GM19099 (cell line): ENCODE data around the gene AGAP1.

ENCODE experiments used
- POLR2A ChIP-seq: IDR thresholded peaks from 3 replicates; pipeline ENCODE4 v1.6.1; 2011; ENCODE audit warnings: low read depth; ENCODE audit not compliant: insufficient read length; ENCODE audit errors: extremely low read depth

AGAP1 gene

DNA sequence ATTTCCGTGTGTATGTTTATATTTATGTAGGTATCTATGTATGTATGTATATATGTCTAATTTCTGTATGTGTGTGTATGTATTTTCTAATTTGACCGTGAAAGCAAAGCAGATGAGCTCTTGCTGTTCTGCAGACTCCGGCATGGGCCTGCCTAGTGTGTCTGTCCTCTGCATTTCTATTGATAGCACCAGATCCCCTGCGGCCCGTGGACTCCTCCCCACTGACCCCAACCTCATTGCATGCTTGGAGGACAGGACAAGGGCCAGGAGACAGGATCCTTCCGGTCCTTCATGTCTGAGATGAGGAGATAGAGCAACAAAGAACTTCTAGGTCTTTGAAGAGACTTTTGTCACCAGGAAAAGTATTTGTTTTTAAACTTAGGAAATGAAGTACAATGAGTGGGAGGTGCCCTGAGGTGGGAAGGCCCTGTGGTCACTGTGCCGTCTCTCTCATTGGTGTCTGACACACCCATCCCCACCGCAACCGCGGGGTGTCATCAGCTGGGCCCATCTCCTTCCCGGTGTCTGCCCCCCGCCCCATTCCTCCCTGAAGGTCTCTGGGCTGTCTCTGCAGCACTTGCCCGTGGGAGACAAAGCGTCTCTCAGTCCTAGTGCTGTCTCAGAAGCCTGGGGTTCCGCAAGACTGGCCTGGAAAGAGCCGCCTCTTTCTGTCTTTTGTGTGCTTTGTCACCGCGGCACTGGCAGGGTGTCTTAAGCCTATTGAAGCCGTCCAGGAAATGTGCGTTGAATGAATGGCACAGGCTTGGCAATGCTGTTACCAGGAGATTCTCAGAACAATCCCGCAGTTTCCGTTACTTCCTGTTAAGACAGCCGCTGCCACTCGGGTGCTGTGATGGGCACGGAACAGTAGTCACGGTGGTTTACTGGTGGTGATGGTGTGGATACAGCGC, 216.4 kb downstream of the AGAP1 start:
- TF ChIP-seq POLR2A: no peak

DNA sequence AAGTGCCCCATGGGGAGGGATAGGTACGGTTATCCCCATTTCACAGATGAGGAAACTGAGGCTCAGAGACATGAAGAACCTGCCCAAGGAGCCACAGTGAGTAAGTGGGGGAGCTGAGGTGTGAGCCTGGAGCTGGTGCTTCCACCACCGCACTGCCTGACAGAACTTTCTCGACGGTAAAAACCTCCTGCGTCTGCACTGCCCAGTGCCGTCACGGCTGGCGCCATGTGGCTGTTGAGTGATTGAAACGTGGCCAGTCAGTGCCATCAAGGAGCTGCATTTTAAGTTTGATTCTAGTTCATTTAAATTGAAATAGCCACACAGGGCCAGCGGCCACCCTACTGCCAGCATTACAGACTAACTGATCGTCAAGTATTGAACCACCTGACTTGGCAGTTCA, 217.1 kb downstream of the AGAP1 start:
- TF ChIP-seq POLR2A: no peak

DNA sequence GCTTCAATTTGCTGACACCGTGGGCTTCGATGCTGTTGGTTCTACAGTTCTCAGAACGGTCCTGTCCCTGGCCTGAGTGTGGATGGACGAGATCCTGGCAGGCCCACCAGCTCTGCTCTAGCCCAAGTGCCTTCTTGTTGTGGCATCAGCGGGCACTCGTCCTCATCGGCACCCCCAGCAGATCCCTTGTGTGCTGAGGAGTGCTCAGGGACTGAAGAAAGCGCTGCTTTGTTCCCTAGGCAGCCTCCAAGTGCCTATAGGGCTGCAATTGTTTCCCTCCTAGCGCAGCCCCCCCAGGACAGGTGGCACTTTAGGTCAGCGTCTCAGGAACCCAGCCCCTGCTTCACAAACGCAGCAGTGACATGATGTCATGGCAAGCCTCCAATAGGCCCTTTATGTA, 217.7 kb downstream of the AGAP1 start:
- TF ChIP-seq POLR2A: no peak

DNA sequence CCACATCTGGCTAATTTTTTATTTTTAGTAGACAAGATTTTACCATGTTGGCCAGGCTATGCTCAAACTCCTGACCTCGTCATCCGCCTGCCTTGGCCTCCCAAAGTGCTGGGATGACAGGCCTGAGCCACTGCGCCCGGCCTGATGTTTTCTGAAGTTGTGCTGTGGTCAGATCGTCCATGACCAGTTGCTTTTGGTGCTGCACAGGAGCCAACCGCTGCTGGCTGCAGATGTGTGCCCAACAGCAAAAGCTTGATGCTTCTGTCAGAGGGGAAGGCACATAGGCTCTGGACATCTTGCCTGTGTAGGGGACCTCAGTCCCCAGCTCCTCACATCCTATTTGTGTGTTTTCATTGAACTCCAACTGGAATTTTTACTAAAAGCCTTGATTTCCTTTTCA, 218.3 kb downstream of the AGAP1 start:
- TF ChIP-seq POLR2A: no peak

DNA sequence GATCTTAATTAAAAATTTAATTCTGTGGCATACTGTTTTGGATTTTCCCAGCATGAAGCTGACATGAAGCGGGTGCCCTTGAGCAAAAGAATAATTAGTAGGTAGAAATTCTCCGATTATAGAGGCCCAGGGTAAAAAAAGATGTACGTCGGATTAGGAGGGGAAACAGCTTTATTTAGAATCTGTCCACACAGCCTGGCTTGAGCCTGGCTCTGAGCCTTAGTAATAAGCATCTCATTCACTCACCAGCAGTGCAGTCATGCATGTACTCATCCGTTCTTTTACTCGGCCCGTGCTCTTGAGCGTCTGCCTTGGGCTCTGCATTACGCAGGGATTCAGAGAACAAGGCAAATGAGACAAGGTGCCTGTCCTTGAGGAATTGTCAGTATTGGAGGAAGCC, 219.3 kb downstream of the AGAP1 start:
- no peak for TF ChIP-seq POLR2A

DNA sequence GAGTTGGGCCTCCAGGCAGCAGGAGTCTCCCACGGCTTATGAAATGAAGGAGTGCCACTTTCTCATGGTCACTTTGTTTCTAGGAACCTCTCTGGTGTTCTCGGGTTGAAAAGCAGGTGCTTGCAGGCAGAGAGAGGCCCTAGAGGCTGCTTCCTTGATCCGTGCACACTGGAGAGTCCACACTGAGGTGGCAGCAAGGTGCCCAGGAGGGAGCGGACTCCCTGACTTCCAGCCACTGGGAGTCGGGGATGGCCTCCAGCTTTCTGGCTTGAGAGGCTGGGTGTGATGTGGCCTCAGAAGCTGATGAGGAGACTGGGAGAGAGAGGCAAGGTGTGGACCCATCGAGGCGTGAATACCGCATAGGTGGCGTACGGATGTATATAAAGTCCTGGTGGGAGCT, 221.8 kb downstream of the AGAP1 start:
- no peak for TF ChIP-seq POLR2A

DNA sequence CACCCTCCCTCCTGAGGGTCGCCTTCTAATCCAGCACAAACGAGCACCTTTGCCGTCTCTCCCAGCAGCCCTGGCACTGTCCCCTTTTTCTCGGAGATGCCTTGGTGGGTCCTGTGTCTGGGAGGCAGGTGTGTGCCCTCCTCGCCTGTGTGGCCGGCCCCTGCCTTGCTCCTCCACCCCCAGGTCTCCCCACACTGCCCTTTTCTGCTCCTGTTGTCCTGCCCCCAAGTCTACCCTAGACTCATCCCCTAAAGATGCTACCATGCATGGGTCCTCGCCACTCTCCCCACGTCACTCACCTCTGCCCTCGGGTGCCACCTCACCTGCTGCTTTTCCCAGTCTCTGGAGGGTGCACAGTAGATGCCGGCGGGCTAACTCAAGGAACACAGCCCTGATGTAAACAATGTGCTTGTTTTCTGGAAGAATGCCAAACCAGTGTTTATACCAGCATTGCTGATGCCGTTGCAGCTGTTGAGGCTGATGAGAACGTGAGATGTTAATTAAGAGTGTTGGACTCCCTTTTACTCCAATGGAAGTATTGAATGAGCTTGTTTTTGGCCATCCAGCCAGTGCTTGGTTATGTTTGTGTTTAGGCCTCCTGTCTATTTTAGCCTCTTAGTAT, 223.1 kb downstream of the AGAP1 start:
- TF ChIP-seq POLR2A: no peak

DNA sequence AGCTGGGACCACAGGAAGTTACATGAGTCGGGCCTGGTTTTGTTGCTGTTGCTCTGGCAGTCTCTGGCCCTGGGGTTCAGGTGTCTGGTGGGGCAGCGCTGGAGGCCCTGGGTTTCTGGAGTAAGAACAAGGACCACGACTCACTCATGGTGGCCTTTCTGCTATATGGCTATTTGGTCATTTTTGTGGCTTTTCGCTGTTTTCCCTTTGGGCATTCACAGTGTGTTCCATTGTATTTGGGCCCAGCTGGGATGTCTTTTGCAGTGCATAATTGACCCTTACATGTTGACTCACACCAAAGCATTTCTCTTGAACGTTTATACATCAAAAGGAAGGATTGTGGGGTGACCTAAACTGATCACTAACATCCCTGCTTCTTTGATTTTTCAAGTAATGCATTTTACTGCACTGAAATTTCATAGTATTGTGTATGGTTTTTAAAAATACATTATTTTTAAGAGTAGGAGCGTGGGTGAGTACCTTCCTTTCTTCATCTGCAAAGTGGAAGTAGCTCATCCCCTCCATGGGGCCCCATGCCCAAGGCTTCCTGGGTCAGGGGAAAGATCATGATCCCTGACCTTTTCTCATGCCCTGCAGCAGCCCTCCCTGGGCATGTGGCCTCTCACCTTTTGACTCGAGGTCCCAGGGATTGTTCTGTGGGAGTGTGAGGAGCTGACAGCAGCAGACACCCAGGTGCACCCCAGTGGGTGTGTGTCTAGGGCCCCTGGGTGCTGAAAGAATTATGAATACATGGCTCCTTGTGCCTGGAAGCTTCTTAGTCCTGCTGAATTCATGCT, 225.5 kb downstream of the AGAP1 start:
- no peak for TF ChIP-seq POLR2A

DNA sequence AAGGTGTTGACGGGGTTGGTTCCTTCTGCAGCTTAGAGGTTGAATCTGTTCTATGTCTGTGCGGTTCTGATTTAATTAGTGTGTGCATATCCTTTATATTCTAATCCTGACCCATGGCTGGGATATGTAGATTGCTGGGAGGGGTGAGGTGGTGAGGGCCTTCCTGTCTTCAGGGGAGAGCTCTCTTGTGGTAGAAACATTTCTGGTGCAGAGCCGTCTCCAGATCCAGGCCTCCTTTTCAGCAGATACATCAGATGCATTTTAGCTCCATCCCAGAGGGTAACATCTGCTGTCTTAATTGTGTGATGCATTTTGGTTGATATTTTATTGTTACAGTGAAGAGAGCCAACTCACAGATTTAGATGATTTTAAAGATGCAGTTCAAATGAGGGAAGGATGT, 227.8 kb downstream of the AGAP1 start:
- no peak for TF ChIP-seq POLR2A

DNA sequence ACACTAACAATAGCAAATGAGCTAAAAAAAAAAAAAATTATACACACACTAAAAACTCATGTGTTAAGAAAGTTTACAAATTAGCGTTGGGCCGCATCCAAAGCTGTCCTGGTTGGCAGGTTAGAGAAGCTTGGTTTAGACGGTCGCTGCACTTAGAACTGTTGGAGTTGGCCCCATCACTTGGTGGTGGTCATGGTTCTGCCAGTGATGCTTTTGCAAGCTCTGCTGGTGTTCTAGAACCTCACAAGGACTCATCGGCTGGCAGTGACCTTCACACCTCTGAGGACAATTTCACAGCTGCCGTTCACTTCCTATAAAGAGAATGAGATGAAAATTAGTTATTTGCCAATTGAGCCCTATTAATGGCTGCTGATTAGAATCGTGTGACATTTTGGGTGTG, 229.0 kb downstream of the AGAP1 start:
- no peak for TF ChIP-seq POLR2A

DNA sequence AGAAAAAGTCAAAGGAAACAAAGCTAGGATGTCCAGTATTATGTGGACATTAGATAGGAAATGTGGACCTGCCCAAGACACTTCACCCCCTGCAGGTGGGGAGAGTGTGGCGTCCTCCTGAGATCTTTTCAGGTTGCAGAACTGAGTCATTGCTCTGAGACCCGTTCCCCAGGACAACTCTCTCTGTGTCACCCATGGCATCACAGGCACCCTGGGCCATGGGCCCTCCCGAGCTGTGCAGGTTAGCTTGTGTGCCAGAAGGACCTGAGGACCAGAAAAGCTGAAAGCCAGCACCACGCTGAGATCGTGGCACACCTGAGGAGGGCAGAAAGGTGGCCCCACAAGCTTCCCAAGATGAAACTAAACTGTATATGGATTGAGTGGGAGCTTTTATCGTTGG, 229.5 kb downstream of the AGAP1 start:
- TF ChIP-seq POLR2A: no peak

DNA sequence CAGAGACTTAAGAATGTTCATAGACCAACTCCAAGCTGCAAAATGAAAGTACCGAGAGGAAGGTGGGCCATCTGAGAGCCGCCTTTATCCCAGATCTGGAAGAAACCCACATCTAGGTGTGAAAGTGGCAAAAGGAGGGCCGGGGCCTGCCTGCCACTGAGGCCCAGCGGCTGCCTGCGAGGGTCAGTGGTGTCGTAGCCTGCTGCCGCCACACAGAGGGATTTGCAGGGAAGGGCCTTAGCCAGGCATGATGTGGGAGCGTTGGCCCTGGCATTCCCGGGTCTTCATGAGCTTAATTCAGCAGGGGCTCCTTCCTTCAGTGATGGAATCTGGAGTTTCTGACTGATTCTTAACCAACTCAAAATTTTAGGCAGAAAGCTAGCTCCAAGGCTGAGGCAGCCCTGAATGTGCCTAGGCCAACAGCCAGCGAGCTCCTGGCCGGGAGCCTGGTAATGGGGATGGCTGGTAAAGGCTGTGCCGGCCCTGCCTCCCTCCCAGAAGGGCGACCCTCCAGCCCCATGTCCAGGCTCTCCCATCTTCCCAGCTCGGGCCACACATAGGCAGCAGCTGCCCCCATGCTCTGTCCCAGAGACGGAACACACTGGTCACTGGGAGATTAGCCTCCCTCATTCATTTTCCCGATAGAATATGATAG, 230.1 kb downstream of the AGAP1 start:
- no peak for TF ChIP-seq POLR2A

DNA sequence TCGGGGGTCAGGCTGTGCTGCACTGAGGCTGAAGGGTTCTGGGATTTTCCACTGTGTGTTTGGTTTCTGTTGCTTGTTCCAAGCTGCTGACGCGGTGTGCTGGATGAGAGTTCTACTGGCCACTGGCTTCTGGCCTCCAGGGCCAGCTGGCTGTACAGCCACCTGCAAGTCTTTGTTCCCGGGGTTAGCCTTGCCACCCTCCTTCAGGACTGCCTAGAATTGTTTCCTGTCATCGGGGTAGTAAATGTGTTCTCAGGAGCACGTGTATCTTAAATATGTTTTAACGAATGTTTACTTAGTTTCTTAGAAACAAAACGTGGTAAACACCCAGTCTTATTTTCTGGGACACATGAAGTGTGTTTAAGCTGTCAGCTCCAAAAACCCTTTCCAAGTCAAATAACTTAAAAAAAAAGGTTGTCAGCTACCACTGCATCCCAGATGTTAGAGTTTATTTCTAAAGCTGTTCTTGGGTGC, 231.2 kb downstream of the AGAP1 start:
- TF ChIP-seq POLR2A: no peak

DNA sequence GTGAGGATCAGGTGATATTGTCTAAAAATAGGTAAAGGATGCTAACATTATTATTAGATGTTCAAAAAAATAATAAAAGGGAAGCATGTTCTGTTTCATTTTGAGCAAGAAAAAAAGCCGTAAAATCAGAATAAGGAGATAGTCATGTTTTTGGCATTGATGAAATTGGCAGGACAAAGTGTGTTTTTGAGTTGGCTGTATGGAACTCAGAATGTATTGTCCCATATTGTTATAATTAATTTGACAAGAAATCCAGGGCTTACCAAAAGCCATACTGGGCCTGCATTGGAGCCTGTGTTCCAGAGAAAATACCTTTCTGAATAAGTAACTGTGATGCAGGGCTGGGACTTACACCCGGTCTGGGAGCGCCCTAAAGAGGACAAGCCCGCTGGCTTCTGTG, 232.0 kb downstream of the AGAP1 start:
- no peak for TF ChIP-seq POLR2A

DNA sequence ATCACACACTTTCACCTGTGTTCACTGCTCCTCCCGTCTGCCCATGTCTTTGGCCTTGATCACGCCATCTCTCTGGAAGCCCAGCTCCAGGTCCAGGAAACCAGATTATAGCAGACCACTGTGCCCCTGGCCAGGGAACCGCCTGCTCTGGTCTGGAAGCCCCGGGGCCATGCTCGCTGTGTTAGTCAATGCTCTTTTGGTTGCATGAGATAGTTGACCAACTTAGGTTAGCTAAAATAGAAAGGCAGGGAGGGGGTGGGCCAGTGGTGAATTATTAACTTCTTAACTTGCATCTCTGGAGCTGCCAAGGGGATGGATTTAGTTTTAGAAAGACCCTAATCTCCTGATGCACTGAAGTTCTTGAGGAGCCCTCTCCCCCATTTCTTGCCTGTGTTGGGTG, 232.7 kb downstream of the AGAP1 start:
- no peak for TF ChIP-seq POLR2A

DNA sequence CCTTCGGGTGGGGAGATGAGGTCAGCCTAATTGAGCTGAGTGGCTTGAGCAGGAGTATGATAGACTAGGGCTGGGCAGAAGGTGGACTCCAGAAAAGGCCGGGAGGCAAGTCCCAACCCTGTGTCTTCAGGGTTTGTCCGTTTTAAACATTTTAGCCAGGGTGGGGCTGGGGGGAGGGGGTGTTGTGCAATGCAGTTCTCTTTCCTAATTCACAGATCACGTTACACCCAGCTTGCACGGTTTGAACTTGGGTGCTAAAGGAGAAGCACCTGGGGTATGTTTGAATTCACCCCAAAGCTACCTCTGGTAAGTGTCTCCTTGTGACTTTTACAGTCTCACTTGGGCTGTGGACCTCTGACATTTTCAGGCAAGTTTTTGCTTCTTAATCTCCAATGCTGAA, 233.3 kb downstream of the AGAP1 start:
- TF ChIP-seq POLR2A: no peak
